ENCODE data around the gene KIF25.

Gene KIF25

GRCh38 chr6:168028181-168028580 is 30.7 kb downstream of the KIF25 start:
- H3K4ac ChIP-seq (ENCODE audit: low read depth, low read length) = no peak overlapping the region
- no peak overlapping the region for H3K56ac ChIP-seq (ENCODE audit: low read length)
- H2AK5ac ChIP-seq (ENCODE audit: low read length) = no peak overlapping the region
- no CpG with 5 or more reads among the region's 9 CpGs for whole genome bisulfite sequencing (ENCODE audit: extremely low coverage, insufficient coverage, low lambda C conversion rate)
- no peak overlapping the region for H4K8ac ChIP-seq (ENCODE audit: low read depth, low read length)
- no peak for DNase-seq
- no peak overlapping the region for H3K18ac ChIP-seq (ENCODE audit: low read length)
- no peak overlapping the region for H3K4me3 ChIP-seq (ENCODE audit: low read length)
- no peak overlapping the region for H4K5ac ChIP-seq (ENCODE audit: low read length)
- no peaks in the 10 kb centered on the region for H3K36me3 ChIP-seq (ENCODE audit: control insufficient read depth, insufficient read depth, low read length)
- H2BK120ac ChIP-seq (ENCODE audit: low read depth, low read length) = no peak overlapping the region
- no peak overlapping the region for H3K27ac ChIP-seq (ENCODE audit: low read depth, low read length)
- no peak overlapping the region for H2BK5ac ChIP-seq (ENCODE audit: low read length)
- H3K4me2 ChIP-seq (ENCODE audit: low read length) = no peak overlapping the region
- H3K27me3 ChIP-seq (ENCODE audit: insufficient read depth, low read length, poor library complexity) = no peaks in the 10 kb centered on the region
- no peak overlapping the region for H3K9ac ChIP-seq (ENCODE audit: low read length)
- no peak overlapping the region for H2BK15ac ChIP-seq (replicated peaks; ENCODE audit: low read depth)
- no peaks in the 10 kb centered on the region for H3K79me2 ChIP-seq (ENCODE audit: control insufficient read depth, insufficient read depth, low read length)
- no peaks in the 10 kb centered on the region for H3K79me1 ChIP-seq (ENCODE audit: low read length)
- no peak overlapping the region for H3K23ac ChIP-seq (ENCODE audit: low read length)
- no peaks in the 10 kb centered on the region for H3K4me1 ChIP-seq (ENCODE audit: control insufficient read depth, low read depth, low read length)

GRCh38 chr6:168029459-168030217 is 32.2 kb downstream of the KIF25 start:
- H4K5ac ChIP-seq (ENCODE audit: low read length) = no peak overlapping the region
- H3K4me1 ChIP-seq (ENCODE audit: control insufficient read depth, low read depth, low read length) = no peaks in the 10 kb centered on the region
- no peak overlapping the region for H3K27ac ChIP-seq (ENCODE audit: low read depth, low read length)
- no peak overlapping the region for H3K9ac ChIP-seq (ENCODE audit: low read length)
- no peak overlapping the region for H4K8ac ChIP-seq (ENCODE audit: low read depth, low read length)
- no peak overlapping the region for H3K4me2 ChIP-seq (ENCODE audit: low read length)
- H2AK5ac ChIP-seq (ENCODE audit: low read length) = no peak overlapping the region
- no peak overlapping the region for H3K4me3 ChIP-seq (ENCODE audit: low read length)
- no peak overlapping the region for H3K56ac ChIP-seq (ENCODE audit: low read length)
- no peak for DNase-seq
- no peak overlapping the region for H2BK15ac ChIP-seq (replicated peaks; ENCODE audit: low read depth)
- H3K27me3 ChIP-seq (ENCODE audit: insufficient read depth, low read length, poor library complexity) = no peaks in the 10 kb centered on the region
- no peaks in the 10 kb centered on the region for H3K36me3 ChIP-seq (ENCODE audit: control insufficient read depth, insufficient read depth, low read length)
- no CpG with 5 or more reads among the region's 14 CpGs for WGBS (ENCODE audit: extremely low coverage, insufficient coverage, low lambda C conversion rate)
- H3K23ac ChIP-seq (ENCODE audit: low read length) = no peak overlapping the region
- no peaks in the 10 kb centered on the region for H3K79me1 ChIP-seq (ENCODE audit: low read length)
- no peaks in the 10 kb centered on the region for H3K79me2 ChIP-seq (ENCODE audit: control insufficient read depth, insufficient read depth, low read length)
- no peak overlapping the region for H2BK120ac ChIP-seq (ENCODE audit: low read depth, low read length)
- no peak overlapping the region for H3K18ac ChIP-seq (ENCODE audit: low read length)
- H2BK5ac ChIP-seq (ENCODE audit: low read length) = no peak overlapping the region
- no peak overlapping the region for H3K4ac ChIP-seq (ENCODE audit: low read depth, low read length)

GRCh38 chr6:168030218-168030746 is 32.8 kb downstream of the KIF25 start:
- Histone ChIP-seq H2AK5ac (ENCODE audit: low read length) (no peak overlapping the region), H3K36me3 (ENCODE audit: control insufficient read depth, insufficient read depth, low read length) (no peaks in the 10 kb centered on the region), H3K4ac (ENCODE audit: low read depth, low read length) (no peak overlapping the region), H2BK5ac (ENCODE audit: low read length) (no peak overlapping the region), H2BK120ac (ENCODE audit: low read depth, low read length) (no peak overlapping the region), H3K23ac (ENCODE audit: low read length) (no peak overlapping the region), H3K79me1 (ENCODE audit: low read length) (no peaks in the 10 kb centered on the region), H4K5ac (ENCODE audit: low read length) (no peak overlapping the region), H3K27me3 (ENCODE audit: insufficient read depth, low read length, poor library complexity) (no peaks in the 10 kb centered on the region), H3K4me1 (ENCODE audit: control insufficient read depth, low read depth, low read length) (no peaks in the 10 kb centered on the region), H3K27ac (ENCODE audit: low read depth, low read length) (no peak overlapping the region), H3K18ac (ENCODE audit: low read length) (no peak overlapping the region), H3K9ac (ENCODE audit: low read length) (no peak overlapping the region), H3K79me2 (ENCODE audit: control insufficient read depth, insufficient read depth, low read length) (no peaks in the 10 kb centered on the region), H3K4me2 (ENCODE audit: low read length) (no peak overlapping the region), H3K56ac (ENCODE audit: low read length) (no peak overlapping the region), H4K8ac (ENCODE audit: low read depth, low read length) (no peak overlapping the region), H3K4me3 (ENCODE audit: low read length) (no peak overlapping the region), H2BK15ac (replicated peaks; ENCODE audit: low read depth) (no peak overlapping the region)
- WGBS (ENCODE audit: extremely low coverage, insufficient coverage, low lambda C conversion rate) = no CpG with 5 or more reads among the region's 5 CpGs
- no peak for DNase-seq

GRCh38 chr6:168030908-168031307 is 33.4 kb downstream of the KIF25 start:
- no peak overlapping the region for H3K18ac ChIP-seq (ENCODE audit: low read length)
- no peaks in the 10 kb centered on the region for H3K36me3 ChIP-seq (ENCODE audit: control insufficient read depth, insufficient read depth, low read length)
- no peak for DNase-seq
- H4K8ac ChIP-seq (ENCODE audit: low read depth, low read length) = no peak overlapping the region
- H3K4me2 ChIP-seq (ENCODE audit: low read length) = no peak overlapping the region
- H2AK5ac ChIP-seq (ENCODE audit: low read length) = no peak overlapping the region
- no peak overlapping the region for H4K5ac ChIP-seq (ENCODE audit: low read length)
- H3K4ac ChIP-seq (ENCODE audit: low read depth, low read length) = no peak overlapping the region
- no peak overlapping the region for H2BK5ac ChIP-seq (ENCODE audit: low read length)
- H3K79me2 ChIP-seq (ENCODE audit: control insufficient read depth, insufficient read depth, low read length) = no peaks in the 10 kb centered on the region
- H3K4me3 ChIP-seq (ENCODE audit: low read length) = no peak overlapping the region
- no peaks in the 10 kb centered on the region for H3K79me1 ChIP-seq (ENCODE audit: low read length)
- H3K27me3 ChIP-seq (ENCODE audit: insufficient read depth, low read length, poor library complexity) = no peaks in the 10 kb centered on the region
- no CpG with 5 or more reads among the region's 2 CpGs for WGBS (ENCODE audit: extremely low coverage, insufficient coverage, low lambda C conversion rate)
- H2BK15ac ChIP-seq (replicated peaks; ENCODE audit: low read depth) = no peak overlapping the region
- no peak overlapping the region for H3K9ac ChIP-seq (ENCODE audit: low read length)
- H2BK120ac ChIP-seq (ENCODE audit: low read depth, low read length) = no peak overlapping the region
- no peak overlapping the region for H3K23ac ChIP-seq (ENCODE audit: low read length)
- no peak overlapping the region for H3K56ac ChIP-seq (ENCODE audit: low read length)
- no peak overlapping the region for H3K27ac ChIP-seq (ENCODE audit: low read depth, low read length)
- H3K4me1 ChIP-seq (ENCODE audit: control insufficient read depth, low read depth, low read length) = no peaks in the 10 kb centered on the region

- no peak overlapping the region for H3K23ac ChIP-seq (ENCODE audit: low read length)
- no peak overlapping the region for H2BK15ac ChIP-seq (replicated peaks; ENCODE audit: low read depth)
- no peak overlapping the region for H4K5ac ChIP-seq (ENCODE audit: low read length)
- H3K4me3 ChIP-seq (ENCODE audit: low read length) = no peak overlapping the region
- no peak overlapping the region for H2BK120ac ChIP-seq (ENCODE audit: low read depth, low read length)
- no peak overlapping the region for H3K4me2 ChIP-seq (ENCODE audit: low read length)
- H3K18ac ChIP-seq (ENCODE audit: low read length) = no peak overlapping the region
- no peaks in the 10 kb centered on the region for H3K79me2 ChIP-seq (ENCODE audit: control insufficient read depth, insufficient read depth, low read length)
- no peaks in the 10 kb centered on the region for H3K27me3 ChIP-seq (ENCODE audit: insufficient read depth, low read length, poor library complexity)
- H3K36me3 ChIP-seq (ENCODE audit: control insufficient read depth, insufficient read depth, low read length) = no peaks in the 10 kb centered on the region
- WGBS (ENCODE audit: extremely low coverage, insufficient coverage, low lambda C conversion rate) = no CpG with 5 or more reads among the region's 14 CpGs
- H3K4me1 ChIP-seq (ENCODE audit: control insufficient read depth, low read depth, low read length) = no peaks in the 10 kb centered on the region
- no peak for DNase-seq
- H4K8ac ChIP-seq (ENCODE audit: low read depth, low read length) = no peak overlapping the region
- no peak overlapping the region for H3K56ac ChIP-seq (ENCODE audit: low read length)
- no peak overlapping the region for H2BK5ac ChIP-seq (ENCODE audit: low read length)
- no peak overlapping the region for H3K4ac ChIP-seq (ENCODE audit: low read depth, low read length)
- no peak overlapping the region for H2AK5ac ChIP-seq (ENCODE audit: low read length)
- no peak overlapping the region for H3K27ac ChIP-seq (ENCODE audit: low read depth, low read length)
- H3K79me1 ChIP-seq (ENCODE audit: low read length) = no peaks in the 10 kb centered on the region
- no peak overlapping the region for H3K9ac ChIP-seq (ENCODE audit: low read length)
Measured at GRCh38 chr6:168031411-168031971, 34.0 kb downstream of the KIF25 start.

Data from mesendoderm (in vitro differentiated cells).